ENCODE measurements around the gene ACADSB. TPM values are rescaled to one million over a fixed set of nuclear protein-coding genes. Genes with fewer than 3 reads are reported as not detected.

Gene ACADSB
- total RNA-seq, 4 donors from 2014 or later, result 3.0 to 31.4 (median 13.9) TPM

DNA sequence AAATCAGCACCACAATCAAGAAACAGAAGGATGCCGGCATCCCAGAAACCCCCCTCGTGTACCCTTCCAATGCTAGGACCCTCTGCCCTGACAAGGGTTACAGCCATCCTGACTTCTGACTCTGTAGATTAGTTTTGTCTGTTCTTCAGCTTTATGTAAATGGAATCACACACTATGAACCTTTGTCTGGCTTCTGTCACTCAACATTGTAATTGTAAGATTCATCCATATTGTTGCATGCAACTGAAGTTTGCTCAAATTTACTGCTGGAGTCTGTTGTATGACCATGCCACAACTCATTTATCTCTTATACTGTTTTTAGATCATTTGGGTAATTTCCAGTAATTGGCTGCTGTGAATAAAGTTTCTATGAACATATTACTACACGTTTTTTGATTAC, 8.7 kb upstream of the ACADSB start:
- Histone ChIP-seq H3K9me3 (no peaks in the 10 kb centered on the region), H3K27ac (no peak overlapping the region), H3K27me3 (no peaks in the 10 kb centered on the region), H3K4me3 (no peak overlapping the region), H3K4me1 (peaks cover 0 to 24% (median 13%) of the 10 kb centered on the region in 4 donors), H3K36me3 (peaks cover 0 to 8% (median 2%) of the 10 kb centered on the region in 4 donors)
- TF ChIP-seq EP300 (IDR thresholded peaks at IDR 0.05; ENCODE audit: low read depth), result no peak
- TF ChIP-seq POLR2AphosphoS5 (IDR thresholded peaks at IDR 0.05), result no peak
- TF ChIP-seq, protein P1, sequence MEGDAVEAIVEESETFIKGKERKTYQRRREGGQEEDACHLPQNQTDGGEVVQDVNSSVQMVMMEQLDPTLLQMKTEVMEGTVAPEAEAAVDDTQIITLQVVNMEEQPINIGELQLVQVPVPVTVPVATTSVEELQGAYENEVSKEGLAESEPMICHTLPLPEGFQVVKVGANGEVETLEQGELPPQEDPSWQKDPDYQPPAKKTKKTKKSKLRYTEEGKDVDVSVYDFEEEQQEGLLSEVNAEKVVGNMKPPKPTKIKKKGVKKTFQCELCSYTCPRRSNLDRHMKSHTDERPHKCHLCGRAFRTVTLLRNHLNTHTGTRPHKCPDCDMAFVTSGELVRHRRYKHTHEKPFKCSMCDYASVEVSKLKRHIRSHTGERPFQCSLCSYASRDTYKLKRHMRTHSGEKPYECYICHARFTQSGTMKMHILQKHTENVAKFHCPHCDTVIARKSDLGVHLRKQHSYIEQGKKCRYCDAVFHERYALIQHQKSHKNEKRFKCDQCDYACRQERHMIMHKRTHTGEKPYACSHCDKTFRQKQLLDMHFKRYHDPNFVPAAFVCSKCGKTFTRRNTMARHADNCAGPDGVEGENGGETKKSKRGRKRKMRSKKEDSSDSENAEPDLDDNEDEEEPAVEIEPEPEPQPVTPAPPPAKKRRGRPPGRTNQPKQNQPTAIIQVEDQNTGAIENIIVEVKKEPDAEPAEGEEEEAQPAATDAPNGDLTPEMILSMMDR (IDR thresholded peaks at IDR 0.05), result no peak
- TF ChIP-seq POLR2A (IDR thresholded peaks at IDR 0.05), result no peak
- no peak for DNase-seq
- 63 to 83% methylated on average over 3 of the region's 3 CpGs for WGBS, 2 donors (ENCODE audit: low coverage in 1 of 2)
- in situ Hi-C loops (cut with MboI; ENCODE audit: low pct_ligation_motif_present in 1 of 4, low pct_unique_long_range_greater_than_20kb in 1 of 4, low sequenced_read_pairs in 3 of 4), result no loop called here
- intact Hi-C loops (cut with DNase I; ENCODE audit: low total_unique reads), result no loop called here

DNA sequence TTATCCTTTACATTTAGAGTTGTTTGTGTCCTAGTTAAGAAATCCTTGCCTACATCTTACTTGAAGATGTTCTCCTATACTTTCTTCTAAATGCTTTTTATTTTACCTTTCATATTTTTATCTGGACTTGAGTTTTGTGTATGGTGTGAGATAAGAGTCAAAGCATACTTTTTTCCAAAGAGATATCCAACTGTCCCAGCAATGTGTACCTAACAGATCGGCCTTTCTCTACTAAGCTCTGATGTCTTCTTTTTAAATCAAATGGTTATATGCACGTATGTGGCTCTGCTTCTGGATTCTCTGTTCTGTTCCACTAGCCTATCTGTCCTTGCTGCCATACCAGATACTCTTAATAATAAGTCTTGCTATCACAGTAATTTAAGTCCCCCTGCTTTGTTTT, 7.4 kb upstream of the ACADSB start:
- intact Hi-C loops (cut with DNase I; ENCODE audit: low total_unique reads), result no loop called here
- Histone ChIP-seq H3K27ac (no peak overlapping the region), H3K9me3 (no peaks in the 10 kb centered on the region), H3K4me3 (no peak overlapping the region), H3K36me3 (peaks cover 0 to 3% (median 0%) of the 10 kb centered on the region in 4 donors), H3K4me1 (peaks cover 0 to 27% (median 14%) of the 10 kb centered on the region in 4 donors), H3K27me3 (no peaks in the 10 kb centered on the region)
- WGBS, 2 donors (ENCODE audit: low coverage in 1 of 2), result 96 to 100% methylated on average over 2 of the region's 2 CpGs
- no peak for DNase-seq
- in situ Hi-C loops (cut with MboI; ENCODE audit: low pct_ligation_motif_present in 1 of 4, low pct_unique_long_range_greater_than_20kb in 1 of 4, low sequenced_read_pairs in 3 of 4), result no loop called here
- TF ChIP-seq POLR2AphosphoS5 (IDR thresholded peaks at IDR 0.05), result no peak
- TF ChIP-seq EP300 (IDR thresholded peaks at IDR 0.05; ENCODE audit: low read depth), result no peak
- no peak for TF ChIP-seq POLR2A (IDR thresholded peaks at IDR 0.05)
- TF ChIP-seq, protein P1 (IDR thresholded peaks at IDR 0.05), result no peak

DNA sequence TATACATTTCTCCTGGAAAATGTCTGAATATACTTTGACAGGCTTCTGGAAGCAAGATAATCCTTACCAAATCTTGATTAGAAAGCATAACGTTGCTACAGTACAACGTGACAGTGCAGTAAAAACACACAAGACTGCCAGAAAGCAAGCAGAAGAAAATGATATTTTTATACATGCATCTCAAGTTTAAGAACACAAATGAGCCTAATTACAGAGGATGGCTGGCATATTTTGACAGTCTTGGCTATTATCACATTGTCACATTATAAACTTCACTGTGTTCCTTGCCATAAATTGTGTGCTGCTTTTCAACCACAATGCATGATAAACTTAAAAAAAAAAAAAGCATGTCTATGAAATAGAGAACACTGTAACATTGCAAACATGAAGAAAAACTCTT, 4.5 kb upstream of the ACADSB start:
- H3K9me3 ChIP-seq, result no peaks in the 10 kb centered on the region
- no peak for DNase-seq
- no peak overlapping the region for H3K27ac ChIP-seq
- TF ChIP-seq EP300 (IDR thresholded peaks at IDR 0.05; ENCODE audit: low read depth) (no peak), POLR2AphosphoS5 (IDR thresholded peaks at IDR 0.05) (no peak), POLR2A (IDR thresholded peaks at IDR 0.05) (no peak)
- TF ChIP-seq, protein P1 (IDR thresholded peaks at IDR 0.05), result no peak
- no peak overlapping the region for H3K4me3 ChIP-seq
- in situ Hi-C loops (cut with MboI; ENCODE audit: low pct_ligation_motif_present in 1 of 4, low pct_unique_long_range_greater_than_20kb in 1 of 4, low sequenced_read_pairs in 3 of 4) (no loop called here), intact Hi-C loops (cut with DNase I; ENCODE audit: low total_unique reads) (no loop called here)
- WGBS, 2 donors (ENCODE audit: low coverage in 1 of 2), result 58 to 67% methylated on average over 2 of the region's 2 CpGs
- peaks cover 0 to 35% (median 17%) of the 10 kb centered on the region in 4 donors for H3K4me1 ChIP-seq
- H3K27me3 ChIP-seq, result no peaks in the 10 kb centered on the region
- H3K36me3 ChIP-seq, result no peaks in the 10 kb centered on the region

DNA sequence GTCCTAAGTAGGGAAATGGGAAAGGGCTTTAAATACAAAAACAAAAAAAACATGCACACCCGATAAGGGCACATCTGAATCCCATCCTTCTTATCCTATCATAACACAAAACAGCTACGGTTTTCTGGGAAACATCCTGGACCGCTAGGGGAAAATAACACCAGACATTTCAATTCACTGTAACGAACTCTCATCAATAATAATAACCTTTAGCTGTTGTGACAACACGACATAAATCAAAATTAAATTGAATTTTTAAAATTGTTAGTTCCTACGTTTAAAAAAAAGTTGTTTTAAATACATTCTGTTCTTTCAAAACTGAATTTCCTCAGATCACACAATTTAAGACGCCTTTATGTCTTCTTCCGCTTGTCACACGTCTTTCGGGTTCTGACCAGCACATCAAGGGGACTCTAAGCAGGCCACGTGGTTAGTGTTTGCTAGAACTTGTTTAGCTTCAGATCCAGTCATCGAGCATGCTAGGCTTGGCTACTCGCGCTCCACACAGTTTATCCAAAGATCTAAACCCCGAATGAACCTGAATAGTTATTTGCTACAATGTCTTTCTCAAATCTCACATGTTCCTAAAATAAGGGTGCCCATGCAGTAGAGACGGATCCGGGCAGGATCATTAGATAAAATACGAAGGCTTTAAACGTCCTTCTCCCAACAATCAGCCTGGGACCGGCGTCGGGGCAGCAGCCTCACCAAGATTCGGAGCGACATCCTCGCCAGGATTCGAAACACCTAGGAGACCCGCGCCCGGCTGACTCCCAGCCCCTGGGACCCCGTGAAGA, 1.1 kb upstream of the ACADSB start:
- DNase-seq, result peak; percentile 38
- peak overlapping the region; percentile 91 to 96 (median 93) for H3K27ac ChIP-seq
- 2 to 3% methylated on average over 15 to 29 of the region's 30 CpGs for WGBS, 2 donors (ENCODE audit: low coverage in 1 of 2)
- H3K4me3 ChIP-seq, result peak overlapping the region; percentile 85 to 100 (median 94)
- peaks cover 0 to 34% (median 19%) of the 10 kb centered on the region in 4 donors for H3K4me1 ChIP-seq
- TF ChIP-seq, protein P1 (IDR thresholded peaks at IDR 0.05), result peak in 1 of 5 experiments; percentile 7
- no peak for TF ChIP-seq EP300 (IDR thresholded peaks at IDR 0.05; ENCODE audit: low read depth)
- TF ChIP-seq POLR2A (IDR thresholded peaks at IDR 0.05), result no peak
- no peak for TF ChIP-seq POLR2AphosphoS5 (IDR thresholded peaks at IDR 0.05)
- H3K9me3 ChIP-seq, result no peaks in the 10 kb centered on the region
- intact Hi-C loops (cut with DNase I; ENCODE audit: low total_unique reads), result no loop called here
- H3K27me3 ChIP-seq, result no peaks in the 10 kb centered on the region
- in situ Hi-C loops (cut with MboI; ENCODE audit: low pct_ligation_motif_present in 1 of 4, low pct_unique_long_range_greater_than_20kb in 1 of 4, low sequenced_read_pairs in 3 of 4), result no loop called here
- H3K36me3 ChIP-seq, result no peaks in the 10 kb centered on the region

All from transverse colon (tissue), 4 donors.